ENCODE results near the gene UBTF. TPM values are rescaled to one million over a fixed set of nuclear protein-coding genes. Genes with fewer than 3 reads are reported as not detected.

The UBTF gene
- total RNA-seq, 4 donors from 2014 or later: 54.8 to 102 (median 71.8) TPM

GRCh38 chr17:44266402-44267164 lies 47.1 kb upstream of the UBTF start:
- no peaks in the 10 kb centered on the region for H3K36me3 ChIP-seq
- H3K4me3 ChIP-seq: no peak overlapping the region
- TF ChIP-seq CTCF (IDR thresholded peaks at IDR 0.05) (no peak), POLR2A (IDR thresholded peaks at IDR 0.05) (no peak), POLR2AphosphoS5 (IDR thresholded peaks at IDR 0.05) (no peak), EP300 (IDR thresholded peaks at IDR 0.05) (no peak)
- H3K4me1 ChIP-seq: no peaks in the 10 kb centered on the region
- 78% methylated on average over 8 of the region's 9 CpGs for WGBS
- H3K27ac ChIP-seq: no peak overlapping the region
- H3K27me3 ChIP-seq: no peaks in the 10 kb centered on the region
- no peaks in the 10 kb centered on the region for H3K9me3 ChIP-seq
- DNase-seq (ENCODE audit: low spot score in 2 of 2): no peak

DNA sequence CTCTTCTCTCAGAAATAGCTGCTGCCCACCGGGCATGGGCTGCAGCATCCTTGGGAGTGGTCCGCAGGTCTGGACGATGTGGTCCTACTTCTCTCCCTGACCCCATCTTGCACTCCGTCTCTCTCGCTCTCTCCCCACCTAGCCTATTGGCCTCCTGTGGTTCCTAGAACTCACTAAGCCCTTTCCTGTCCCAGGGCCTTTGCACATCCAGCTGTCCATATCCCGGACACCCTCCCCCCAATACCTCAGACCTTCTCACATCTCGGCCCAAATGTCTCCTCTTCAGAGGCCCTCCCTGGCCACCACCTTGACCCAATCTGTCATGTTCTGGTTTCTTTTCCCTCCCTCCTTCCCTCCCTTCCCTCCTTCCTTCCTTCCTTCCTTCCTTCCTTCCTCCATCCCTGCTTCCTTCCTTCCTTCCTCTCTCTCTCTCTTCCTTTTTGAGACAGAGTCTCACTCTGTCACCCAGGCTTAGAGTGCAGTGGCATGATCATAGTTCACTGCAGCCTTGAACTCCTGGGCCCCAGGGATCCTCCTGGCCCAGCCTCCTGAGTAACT lies 43.9 kb upstream of the UBTF start:
- DNase-seq (ENCODE audit: low spot score in 2 of 2): no peak
- Histone ChIP-seq H3K4me1 (no peaks in the 10 kb centered on the region), H3K36me3 (no peaks in the 10 kb centered on the region), H3K27me3 (no peaks in the 10 kb centered on the region), H3K27ac (no peak overlapping the region), H3K4me3 (no peak overlapping the region), H3K9me3 (no peaks in the 10 kb centered on the region)
- TF ChIP-seq POLR2A (IDR thresholded peaks at IDR 0.05): no peak
- no peak for TF ChIP-seq POLR2AphosphoS5 (IDR thresholded peaks at IDR 0.05)
- TF ChIP-seq EP300 (IDR thresholded peaks at IDR 0.05): no peak
- no peak for TF ChIP-seq CTCF (IDR thresholded peaks at IDR 0.05)
- WGBS: 95% methylated on average over 7 of the region's 7 CpGs

DNA sequence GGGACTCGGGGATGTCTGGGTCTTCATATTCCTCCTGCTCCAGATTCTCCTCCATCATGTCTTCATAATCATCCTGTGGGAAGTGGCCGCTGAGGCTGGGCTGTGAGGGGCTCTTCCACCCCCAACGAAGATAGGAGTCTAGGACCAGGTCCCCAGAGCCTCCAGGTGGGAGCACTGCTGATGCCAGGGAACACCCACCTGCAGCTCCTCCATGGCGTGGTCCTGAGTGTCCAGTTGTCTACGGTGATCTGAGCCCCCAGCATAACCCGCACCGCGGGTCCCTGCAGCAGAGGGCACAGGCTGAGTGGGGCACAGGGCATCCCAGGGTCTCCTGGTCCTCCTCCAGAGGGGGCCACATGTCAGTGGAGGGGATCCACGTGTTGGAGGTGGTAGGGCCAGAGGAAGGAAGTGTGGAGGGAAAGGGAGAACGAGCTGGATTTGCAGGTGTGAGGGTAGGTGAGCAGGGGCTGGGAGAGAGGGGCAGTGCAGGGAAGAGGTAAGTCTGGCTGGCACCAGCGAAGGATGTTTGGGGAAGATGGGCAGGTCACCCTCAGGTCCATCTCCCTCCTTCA lies 43.3 kb upstream of the UBTF start:
- H3K9me3 ChIP-seq: no peaks in the 10 kb centered on the region
- no peak overlapping the region for H3K4me3 ChIP-seq
- H3K36me3 ChIP-seq: no peaks in the 10 kb centered on the region
- TF ChIP-seq EP300 (IDR thresholded peaks at IDR 0.05) (no peak), POLR2A (IDR thresholded peaks at IDR 0.05) (no peak), CTCF (IDR thresholded peaks at IDR 0.05) (no peak), POLR2AphosphoS5 (IDR thresholded peaks at IDR 0.05) (no peak)
- H3K27ac ChIP-seq: no peak overlapping the region
- no peak for DNase-seq (ENCODE audit: low spot score in 2 of 2)
- WGBS: 71% methylated on average over 9 of the region's 11 CpGs
- no peaks in the 10 kb centered on the region for H3K27me3 ChIP-seq
- no peaks in the 10 kb centered on the region for H3K4me1 ChIP-seq

DNA sequence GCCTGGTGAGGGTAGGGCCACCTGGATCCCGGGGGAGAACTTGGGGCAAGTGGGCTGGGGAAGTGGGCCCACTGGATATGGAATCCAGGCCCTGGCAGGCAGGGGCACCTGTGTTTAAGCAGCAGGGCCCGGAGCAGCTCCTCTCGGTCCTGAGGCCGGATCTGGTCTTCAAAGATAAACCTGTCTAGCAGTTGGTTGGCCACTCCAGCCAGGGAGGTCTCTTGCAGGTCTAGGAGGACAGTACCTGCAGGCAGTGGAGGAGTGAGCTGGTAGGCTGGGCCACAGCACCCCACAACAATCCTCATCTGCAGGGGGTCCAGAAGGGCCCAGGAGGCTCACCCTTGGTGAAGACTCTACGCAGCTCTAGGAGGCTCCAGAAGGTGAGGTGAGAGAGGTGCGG lies 40.8 kb upstream of the UBTF start:
- no peak overlapping the region for H3K4me3 ChIP-seq
- TF ChIP-seq EP300 (IDR thresholded peaks at IDR 0.05): no peak
- H3K4me1 ChIP-seq: no peaks in the 10 kb centered on the region
- H3K27me3 ChIP-seq: no peaks in the 10 kb centered on the region
- 93% methylated on average over 5 of the region's 6 CpGs for WGBS
- no peaks in the 10 kb centered on the region for H3K9me3 ChIP-seq
- DNase-seq (ENCODE audit: low spot score in 2 of 2): no peak
- H3K36me3 ChIP-seq: no peaks in the 10 kb centered on the region
- no peak overlapping the region for H3K27ac ChIP-seq

- Histone ChIP-seq H3K27ac (no peak overlapping the region), H3K9me3 (no peaks in the 10 kb centered on the region), H3K36me3 (no peaks in the 10 kb centered on the region), H3K4me1 (no peaks in the 10 kb centered on the region), H3K27me3 (no peaks in the 10 kb centered on the region), H3K4me3 (no peak overlapping the region)
- no peak for TF ChIP-seq POLR2A (IDR thresholded peaks at IDR 0.05)
- WGBS: 96% methylated on average over 13 of the region's 17 CpGs
- DNase-seq (ENCODE audit: low spot score in 2 of 2): no peak
Measured at GRCh38 chr17:44258811-44259351, 39.4 kb upstream of the UBTF start.

Measured in suprapubic skin (tissue), 4 donors.